HG02642 (cell line): Measurements from ENCODE around the gene AGPAT3.
"Not testable (repeated sequence)": the region's sequence is repeated elsewhere in the genome, so short reads cannot be mapped to it uniquely, and the experiment has no call there.

Source experiments
- ATAC-seq: cut with Tn5 transposase; IDR thresholded peaks from one replicate; pipeline ENCODE4 v1.9.1; 2021; ENCODE audit warnings: mild to moderate bottlenecking; ENCODE audit not compliant: unreplicated experiment, poor library complexity

Gene AGPAT3

GRCh38 chr21:43880111-43880985 is 15.3 kb downstream of the AGPAT3 start:
- no peak for ATAC-seq

GRCh38 chr21:43881283-43881682 is 16.3 kb downstream of the AGPAT3 start:
- ATAC-seq, result no peak

- ATAC-seq, result no peak
These were observed 16.9 kb downstream of the AGPAT3 start for GRCh38 chr21:43881935-43882334.

GRCh38 chr21:43882952-43883545 is 18.0 kb downstream of the AGPAT3 start:
- no peak for ATAC-seq

- no peak for ATAC-seq
These were observed 19.2 kb downstream of the AGPAT3 start for GRCh38 chr21:43884012-43884860.

- no peak for ATAC-seq
These were observed 19.9 kb downstream of the AGPAT3 start for GRCh38 chr21:43884861-43885417.

GRCh38 chr21:43885721-43886120 is 20.7 kb downstream of the AGPAT3 start:
- no peak for ATAC-seq

- ATAC-seq, result no peak
These were observed 21.5 kb downstream of the AGPAT3 start for GRCh38 chr21:43886565-43886964.

GRCh38 chr21:43889069-43889468 is 24.0 kb downstream of the AGPAT3 start:
- no peak for ATAC-seq

GRCh38 chr21:43890042-43890441 is 25.0 kb downstream of the AGPAT3 start:
- no peak for ATAC-seq

- ATAC-seq, result no peak
These were observed 27.3 kb downstream of the AGPAT3 start for GRCh38 chr21:43892334-43892733.

- ATAC-seq, result peak; percentile 15
These were observed 28.0 kb downstream of the AGPAT3 start for GRCh38 chr21:43892984-43893535.

- peak; percentile 66 for ATAC-seq
These were observed 28.6 kb downstream of the AGPAT3 start for GRCh38 chr21:43893536-43894205.

GRCh38 chr21:43894206-43894577 is 29.2 kb downstream of the AGPAT3 start:
- ATAC-seq, result no peak

GRCh38 chr21:43895196-43895595 is 30.2 kb downstream of the AGPAT3 start:
- ATAC-seq, result no peak

- not testable (repeated sequence) for ATAC-seq
These were observed 31.8 kb downstream of the AGPAT3 start for GRCh38 chr21:43896696-43897299.

- ATAC-seq, result no peak
These were observed 34.5 kb downstream of the AGPAT3 start for GRCh38 chr21:43899307-43900077.

GRCh38 chr21:43900078-43900385 is 35.0 kb downstream of the AGPAT3 start:
- no peak for ATAC-seq

GRCh38 chr21:43900690-43901089 is 35.7 kb downstream of the AGPAT3 start:
- no peak for ATAC-seq
